Measurements from ENCODE around the gene DKC1. TPM values are rescaled to one million over a fixed set of nuclear protein-coding genes. Genes with fewer than 3 reads are reported as not detected.

The DKC1 gene
- total and polyA plus RNA-seq, 2 of the 13 experiments (the other 11 are each of a cell fraction or from before 2014, with no cell fraction given): 61.6 to 102 TPM

GRCh38 chrX:154751669-154752271 is 10.9 kb upstream of the DKC1 start:
- TF ChIP-seq ZSCAN31 (CRISPR knock-in tag; IDR thresholded peaks at IDR 0.05; ENCODE audit: low read depth) (no peak), IRF1 (CRISPR knock-in tag; IDR thresholded peaks at IDR 0.05; ENCODE audit: low read depth) (no peak), TERF1 (CRISPR knock-in tag; IDR thresholded peaks at IDR 0.05) (no peak), KLF11 (CRISPR knock-in tag; IDR thresholded peaks at IDR 0.05) (no peak), ZNF883 (CRISPR knock-in tag; IDR thresholded peaks at IDR 0.05; ENCODE audit: not compliant biosample characterization) (no peak), FOXK1 (CRISPR knock-in tag; IDR thresholded peaks at IDR 0.05; ENCODE audit: borderline replicate concordance, low read depth) (no peak), SIX4 (CRISPR knock-in tag; IDR thresholded peaks at IDR 0.05) (no peak)
- FAIRE-seq (no peak), ATAC-seq (no peak), DNase-seq (ENCODE audit: low spot score) (no peak)
- Histone ChIP-seq H3K27ac (ENCODE audit: extremely low read length, insufficient read depth, low read length) (no peak overlapping the region), H3K79me2 (ENCODE audit: insufficient read depth, low read length) (no peaks in the 10 kb centered on the region), H3K4me1 (ENCODE audit: insufficient read depth, low read length) (no peaks in the 10 kb centered on the region), H3K9me3 (ENCODE audit: low read length) (no peaks in the 10 kb centered on the region), H4K20me1 (ENCODE audit: insufficient read depth, low read length) (no peaks in the 10 kb centered on the region), H3K4me3 (replicated peaks in 1 of 3; ENCODE audit: insufficient read depth in 1 of 3, low read depth in 2 of 3, low read length in 3 of 3) (no peak overlapping the region), H3K36me3 (replicated peaks in 1 of 2; ENCODE audit: control insufficient read depth in 1 of 2, insufficient read depth in 2 of 2, low read length in 2 of 2) (no peaks in the 10 kb centered on the region), H3K4me2 (ENCODE audit: low read depth, low read length) (no peak overlapping the region), H2AFZ (ENCODE audit: low read length) (no peak overlapping the region), H3K27me3 (ENCODE audit: control insufficient read depth in 1 of 2, insufficient read depth in 2 of 2, low read length in 2 of 2) (peaks cover 2 to 24% of the 10 kb centered on the region in 2 experiments; a peak in 4 of 5 replicates), H3K9ac (ENCODE audit: insufficient read depth, low read depth, low read length) (no peak overlapping the region)
- in situ Hi-C loops (cut with HindIII; ENCODE audit: extremely low pct_ligation_motif_present, low pct_unique_long_range_greater_than_20kb): no loop called here
- WGBS (ENCODE audit: low lambda C conversion rate): 57% methylated on average over 8 of the region's 9 CpGs
- no TSS peak for BruUV-seq (replicated peaks)
- ChIA-PET CTCF (ENCODE audit: low intra/inter-chr PET ratio, low total read pairs) (no interaction called here), POLR2A (no interaction called here)
- intact Hi-C loops (cut with micrococcal nuclease; ENCODE audit: unreplicated experiment): no loop called here

Data from HepG2 (cell line).